CD4-positive, alpha-beta T cell (primary cell): ENCODE measurements around the gene LLPH. TPM values are rescaled to one million over a fixed set of nuclear protein-coding genes. Genes with fewer than 3 reads are reported as not detected.

Experiments used
- ATAC-seq: fragments of 200-7000 bp; cut with Tn5 transposase; one replicate; pipeline ENCODE4 v1.10.0; 2022; ENCODE audit warnings: mild to moderate bottlenecking; ENCODE audit not compliant: poor library complexity
- CTCF ChIA-PET: fragments of 350-600 bp; sonication (Branson Sonifier 250); formaldehyde crosslinking; loops from one replicate; lab custom pipeline; 2021; ENCODE audit warnings: antibody characterized with exemption, inconsistent platforms; lab: Charles Lee
- POLR2A ChIA-PET: fragments of 350-600 bp; sonication (Branson Sonifier 250); formaldehyde crosslinking; loops from one replicate; lab custom pipeline; 2021; ENCODE audit warnings: antibody characterized with exemption, inconsistent platforms; lab: Charles Lee
- DNase-seq, 14 experiments: peaks; one replicate each; pipeline ENCODE4 v3.0.0-alpha.2; 2013 to 2020; ENCODE audit warnings: mixed read lengths in 2 of 14
- H3K27ac ChIP-seq, 2 donors: one replicate each; pipeline versions ENCODE4 v1.5.1 to v1.7.0; 2013; ENCODE audit warnings: low read length in 2 of 2, low read depth in 1 of 2, mild to moderate bottlenecking in 1 of 2
- H3K27me3 ChIP-seq, 2 experiments: 1 replicate in 1 of 2; 2 replicates in 1 of 2; pipeline versions ENCODE4 v1.6.1 to v1.7.0; 2013; ENCODE audit warnings: low read length in 2 of 2, control low read depth in 1 of 2, mild to moderate bottlenecking in 1 of 2, moderate library complexity in 1 of 2; ENCODE audit not compliant: insufficient read depth in 2 of 2, control insufficient read depth in 1 of 2
- H3K36me3 ChIP-seq: one replicate; pipeline ENCODE4 v1.6.1; 2013; ENCODE audit warnings: low read length, control low read depth; ENCODE audit not compliant: insufficient read depth
- H3K4me1 ChIP-seq: one replicate; pipeline ENCODE4 v1.6.1; 2013; ENCODE audit warnings: low read length, control low read depth; ENCODE audit not compliant: insufficient read depth
- H3K4me3 ChIP-seq: one replicate; pipeline ENCODE4 v1.5.1; 2013; ENCODE audit warnings: mild to moderate bottlenecking, low read length, moderate library complexity
- H3K9me3 ChIP-seq, 2 experiments: 1 replicate in 1 of 2; 2 replicates in 1 of 2; pipeline versions ENCODE4 v1.6.1 to v1.7.0; 2013; ENCODE audit warnings: low read length in 2 of 2, mild to moderate bottlenecking in 2 of 2, control low read depth in 1 of 2, moderate library complexity in 1 of 2; ENCODE audit not compliant: control insufficient read depth in 1 of 2, insufficient read depth in 1 of 2
- H3K27ac Mint-ChIP-seq: one replicate; pipeline ENCODE4 v1.8.0; 2020; ENCODE audit warnings: mixed read lengths
- H3K27me3 Mint-ChIP-seq: one replicate; pipeline ENCODE4 v1.8.0; 2021; ENCODE audit warnings: mixed read lengths
- H3K36me3 Mint-ChIP-seq: one replicate; pipeline ENCODE4 v1.8.0; 2021; ENCODE audit warnings: low read depth, mixed read lengths
- H3K4me1 Mint-ChIP-seq: one replicate; pipeline ENCODE4 v1.8.0; 2021; ENCODE audit warnings: low read depth, mixed read lengths
- H3K4me3 Mint-ChIP-seq: one replicate; pipeline ENCODE4 v1.8.0; 2020; ENCODE audit warnings: mild to moderate bottlenecking, mixed read lengths
- H3K9me3 Mint-ChIP-seq: one replicate; pipeline ENCODE4 v1.8.0; 2020; ENCODE audit warnings: mixed read lengths
- intact Hi-C, 2 experiments: fragments of 100-400 bp; cut with DNase I in 1 of 2; cut with micrococcal nuclease in 1 of 2; formaldehyde crosslinking; loops; one replicate each; pipeline versions ENCODE4 v1.15.1 to v1.9.0; 2023 to 2025; cut with DNase I, micrococcal nuclease
- total RNA-seq, 174 experiments: library from RNA in 2 of 174; stranded (reverse) in 2 of 174; gene quantifications; one replicate each; pipeline ENCODE4 v1.2.3 and lab custom pipeline; 2021 to 2026
- TF ChIP-seq, protein P1 (sequence below): fragments of 200-600 bp; IDR thresholded peaks from one replicate; pipeline ENCODE4 v1.8.0; 2022; ENCODE audit warnings: antibody characterized with exemption, mild to moderate bottlenecking

LLPH gene
- total RNA-seq, 2 experiments from 2014 or later: 27.3 to 31.0 TPM

DNA sequence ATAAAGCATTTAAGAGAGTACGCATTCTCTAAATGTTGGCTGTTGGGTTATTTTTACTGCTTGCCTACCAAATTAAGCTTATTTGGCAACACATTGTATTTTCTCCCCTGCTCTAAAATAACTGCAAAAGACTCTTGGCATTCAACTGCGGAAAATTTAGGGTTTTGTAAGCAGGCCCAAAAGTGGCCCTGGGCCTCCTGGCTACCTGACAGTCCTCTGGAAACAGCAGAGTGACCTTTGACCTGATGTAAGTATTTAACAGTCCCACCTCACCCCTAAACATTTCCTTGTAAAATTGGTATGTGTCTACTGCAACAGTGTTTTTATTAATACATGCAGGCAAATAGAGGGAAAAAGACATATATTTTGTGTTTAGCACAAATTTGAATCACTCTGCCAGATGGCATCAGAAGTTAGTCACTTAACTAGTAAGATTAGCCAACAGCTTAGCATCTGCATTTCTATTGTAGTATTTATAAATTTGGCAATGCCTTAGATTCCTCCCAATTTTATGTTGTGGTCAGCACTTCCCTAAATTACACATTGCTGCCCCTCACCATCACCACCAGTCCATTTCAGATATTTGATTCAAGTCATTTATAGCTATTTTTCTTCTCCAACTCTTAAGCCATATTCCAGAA, 11.2 kb downstream of the LLPH start:
- CTCF ChIA-PET: no interaction called here
- no peak overlapping the region for H3K27ac ChIP-seq
- intact Hi-C loops: no loop called here
- DNase-seq (no peak), ATAC-seq (no peak)
- no peaks in the 10 kb centered on the region for H3K27me3 ChIP-seq
- H3K4me3 ChIP-seq: no peak overlapping the region
- TF ChIP-seq, protein P1, sequence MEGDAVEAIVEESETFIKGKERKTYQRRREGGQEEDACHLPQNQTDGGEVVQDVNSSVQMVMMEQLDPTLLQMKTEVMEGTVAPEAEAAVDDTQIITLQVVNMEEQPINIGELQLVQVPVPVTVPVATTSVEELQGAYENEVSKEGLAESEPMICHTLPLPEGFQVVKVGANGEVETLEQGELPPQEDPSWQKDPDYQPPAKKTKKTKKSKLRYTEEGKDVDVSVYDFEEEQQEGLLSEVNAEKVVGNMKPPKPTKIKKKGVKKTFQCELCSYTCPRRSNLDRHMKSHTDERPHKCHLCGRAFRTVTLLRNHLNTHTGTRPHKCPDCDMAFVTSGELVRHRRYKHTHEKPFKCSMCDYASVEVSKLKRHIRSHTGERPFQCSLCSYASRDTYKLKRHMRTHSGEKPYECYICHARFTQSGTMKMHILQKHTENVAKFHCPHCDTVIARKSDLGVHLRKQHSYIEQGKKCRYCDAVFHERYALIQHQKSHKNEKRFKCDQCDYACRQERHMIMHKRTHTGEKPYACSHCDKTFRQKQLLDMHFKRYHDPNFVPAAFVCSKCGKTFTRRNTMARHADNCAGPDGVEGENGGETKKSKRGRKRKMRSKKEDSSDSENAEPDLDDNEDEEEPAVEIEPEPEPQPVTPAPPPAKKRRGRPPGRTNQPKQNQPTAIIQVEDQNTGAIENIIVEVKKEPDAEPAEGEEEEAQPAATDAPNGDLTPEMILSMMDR: no peak
- Mint-ChIP-seq H3K36me3 (peaks cover 46% of the 10 kb centered on the region), H3K27ac (no peak overlapping the region), H3K4me3 (no peak overlapping the region), H3K27me3 (no peaks in the 10 kb centered on the region), H3K4me1 (peaks cover 8% of the 10 kb centered on the region), H3K9me3 (no peaks in the 10 kb centered on the region)
- H3K9me3 ChIP-seq: no peaks in the 10 kb centered on the region
- POLR2A ChIA-PET: interaction anchor here (3.0 kb wide), 1 partner anchor 11 kb away, joined by 9 read pairs; the partner anchor contains the start of gene LLPH
- H3K4me1 ChIP-seq: no peaks in the 10 kb centered on the region
- peaks cover 35% of the 10 kb centered on the region for H3K36me3 ChIP-seq

DNA sequence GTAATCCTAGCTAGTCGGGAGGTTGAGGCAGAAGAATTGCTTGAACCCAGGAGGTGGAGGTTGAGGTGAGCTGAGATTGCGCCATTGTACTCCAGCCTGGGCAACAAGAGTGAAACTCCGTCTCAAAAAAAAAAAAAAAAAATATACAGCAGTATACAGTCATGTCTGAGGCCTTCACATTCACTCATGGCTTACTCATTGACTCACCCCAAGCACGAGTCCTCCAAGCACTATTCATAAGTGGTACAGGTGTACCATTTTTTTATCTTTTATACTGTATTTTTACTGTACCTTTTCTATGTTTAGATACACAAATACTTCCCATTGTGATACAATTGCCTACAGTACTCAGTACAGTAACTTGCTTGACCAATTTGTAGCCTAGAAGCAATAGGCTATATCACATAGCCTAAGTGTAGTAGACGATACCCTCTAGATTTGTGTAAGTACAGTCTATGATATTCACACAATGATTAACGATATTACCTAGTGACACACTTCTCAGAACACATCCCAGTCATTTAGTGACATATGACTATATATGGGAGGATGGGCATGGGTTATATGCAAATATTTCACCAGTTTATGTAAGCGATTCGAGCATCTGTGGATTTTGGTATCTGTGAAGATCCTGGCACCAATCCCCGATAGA, 12.2 kb downstream of the LLPH start:
- no peak overlapping the region for H3K4me3 ChIP-seq
- no peaks in the 10 kb centered on the region for H3K27me3 Mint-ChIP-seq
- no peak overlapping the region for H3K27ac ChIP-seq
- peaks cover 4% of the 10 kb centered on the region for H3K4me1 Mint-ChIP-seq
- peaks cover 36% of the 10 kb centered on the region for H3K36me3 Mint-ChIP-seq
- no peak for DNase-seq
- no peak for ATAC-seq
- no peak overlapping the region for H3K27ac Mint-ChIP-seq
- TF ChIP-seq, protein P1: no peak
- H3K36me3 ChIP-seq: peaks cover 25% of the 10 kb centered on the region
- H3K9me3 Mint-ChIP-seq: no peaks in the 10 kb centered on the region
- H3K27me3 ChIP-seq: no peaks in the 10 kb centered on the region
- intact Hi-C loops: no loop called here
- ChIA-PET CTCF (interaction anchor here (0.6 kb wide), 1 partner anchor 74 kb away, joined by 3 read pairs; no protein-coding TSS in a partner anchor), POLR2A (interaction anchor here (3.0 kb wide), 1 partner anchor 12 kb away, joined by 9 read pairs; the partner anchor contains the start of gene LLPH)
- H3K9me3 ChIP-seq: no peaks in the 10 kb centered on the region
- no peak overlapping the region for H3K4me3 Mint-ChIP-seq
- no peaks in the 10 kb centered on the region for H3K4me1 ChIP-seq

DNA sequence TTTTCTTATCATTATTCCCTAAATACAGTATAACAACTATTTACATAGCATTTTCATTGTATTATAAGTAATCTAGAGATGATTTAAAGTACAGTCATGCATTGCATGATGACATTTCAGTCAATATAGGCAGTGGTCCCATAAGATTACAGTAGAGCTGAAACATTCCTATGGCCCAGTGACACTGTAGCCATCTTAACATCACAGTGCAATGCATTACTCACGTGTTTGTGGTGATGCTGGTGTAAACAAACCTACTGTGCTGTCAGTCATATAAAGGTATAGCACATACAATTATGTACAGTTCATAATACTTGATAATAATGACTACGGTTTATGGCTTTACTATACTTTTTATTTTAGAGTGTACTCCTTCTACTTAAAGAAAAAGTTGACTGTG, 13.3 kb downstream of the LLPH start:
- POLR2A ChIA-PET: no interaction called here

More for the DNA sequence above, 13.3 kb downstream of the LLPH start:
- H3K27ac ChIP-seq: no peak overlapping the region
- no peaks in the 10 kb centered on the region for H3K4me1 ChIP-seq
- TF ChIP-seq, protein P1: no peak
- Mint-ChIP-seq H3K27ac (no peak overlapping the region), H3K4me1 (peaks cover 4% of the 10 kb centered on the region), H3K27me3 (no peaks in the 10 kb centered on the region), H3K4me3 (no peak overlapping the region), H3K36me3 (peaks cover 25% of the 10 kb centered on the region), H3K9me3 (no peaks in the 10 kb centered on the region)
- no peaks in the 10 kb centered on the region for H3K27me3 ChIP-seq
- no peaks in the 10 kb centered on the region for H3K9me3 ChIP-seq
- H3K36me3 ChIP-seq: peaks cover 14% of the 10 kb centered on the region
- DNase-seq: no peak
- no peak overlapping the region for H3K4me3 ChIP-seq
- intact Hi-C loops: no loop called here
- CTCF ChIA-PET: no interaction called here
- ATAC-seq: no peak
